ENCODE measurements around the gene TRIM8.

TRIM8 gene

GRCh38 chr10:102648889-102649796 lies 4.9 kb downstream of the TRIM8 start:
- Histone ChIP-seq H3K27me3 (no peaks in the 10 kb centered on the region), H3K36me3 (peaks cover 20% of the 10 kb centered on the region), H3K9me3 (no peaks in the 10 kb centered on the region), H3K4me1 (peaks cover 8% of the 10 kb centered on the region), H3K4me3 (ENCODE audit: low read depth, low read length) (peak overlapping the region; percentile 20; the same call in 1 of the 2 replicates)
- no peak for DNase-seq
- no peak for TF ChIP-seq CTCF (IDR thresholded peaks at IDR 0.05; ENCODE audit: low read depth, low read length)

- Histone ChIP-seq H3K4me1 (peaks cover 8% of the 10 kb centered on the region), H3K9me3 (no peaks in the 10 kb centered on the region), H3K4me3 (ENCODE audit: low read depth, low read length) (no peak overlapping the region), H3K27me3 (no peaks in the 10 kb centered on the region), H3K36me3 (peaks cover 28% of the 10 kb centered on the region)
- DNase-seq = peak; percentile 38
- TF ChIP-seq CTCF (IDR thresholded peaks at IDR 0.05; ENCODE audit: low read depth, low read length) = no peak
These were observed 5.7 kb downstream of the TRIM8 start for GRCh38 chr10:102649797-102650654.

GRCh38 chr10:102650655-102651454 lies 6.6 kb downstream of the TRIM8 start:
- Histone ChIP-seq H3K4me3 (ENCODE audit: low read depth, low read length) (no peak overlapping the region), H3K27me3 (no peaks in the 10 kb centered on the region), H3K9me3 (no peaks in the 10 kb centered on the region), H3K4me1 (peaks cover 8% of the 10 kb centered on the region), H3K36me3 (peaks cover 36% of the 10 kb centered on the region)
- TF ChIP-seq CTCF (IDR thresholded peaks at IDR 0.05; ENCODE audit: low read depth, low read length) = no peak
- no peak for DNase-seq

GRCh38 chr10:102651455-102652169 lies 7.3 kb downstream of the TRIM8 start:
- no peak for TF ChIP-seq CTCF (IDR thresholded peaks at IDR 0.05; ENCODE audit: low read depth, low read length)
- no peak for DNase-seq

GRCh38 chr10:102652170-102652916 lies 8.1 kb downstream of the TRIM8 start:
- peaks cover 49% of the 10 kb centered on the region for H3K36me3 ChIP-seq
- H3K27me3 ChIP-seq = no peaks in the 10 kb centered on the region
- TF ChIP-seq CTCF (IDR thresholded peaks at IDR 0.05; ENCODE audit: low read depth, low read length) = no peak
- DNase-seq = no peak
- H3K4me3 ChIP-seq (ENCODE audit: low read depth, low read length) = no peak overlapping the region
- H3K4me1 ChIP-seq = peaks cover 8% of the 10 kb centered on the region
- no peaks in the 10 kb centered on the region for H3K9me3 ChIP-seq

More at GRCh38 chr10:102651455-102652169, 7.3 kb downstream of the TRIM8 start:
- Histone ChIP-seq H3K9me3 (no peaks in the 10 kb centered on the region), H3K4me1 (peaks cover 8% of the 10 kb centered on the region), H3K4me3 (ENCODE audit: low read depth, low read length) (no peak overlapping the region), H3K27me3 (no peaks in the 10 kb centered on the region), H3K36me3 (peaks cover 44% of the 10 kb centered on the region)

Measured in BE2C (cell line).